OCI-LY7 (cell line): ENCODE measurements around the gene TTLL5. TPM values are rescaled to one million over a fixed set of nuclear protein-coding genes. Genes with fewer than 3 reads are reported as not detected.

ENCODE experiments used
- BruUV-seq: library from RNA; stranded (reverse); fragments of 400-500 nt; replicated peaks from 2 replicates; lab custom pipeline; 2021; lab: Mats Ljungman, UMichigan
- CTCF ChIA-PET: fragments of 300-600 bp; sonication (Branson Sonifier 250); formaldehyde crosslinking; loops from one replicate; lab custom pipeline; 2022; ENCODE audit warnings: antibody characterized with exemption; ENCODE audit not compliant: unreplicated experiment; lab: Charles Lee
- POLR2A ChIA-PET: fragments of 300-600 bp; sonication (Branson Sonifier 250); formaldehyde crosslinking; loops from one replicate; lab custom pipeline; 2022; ENCODE audit warnings: antibody characterized with exemption; lab: Charles Lee
- DNase-seq: peaks from one replicate; pipeline ENCODE4 v3.0.0-alpha.2; 2015; ENCODE audit warnings: low spot score
- H2AFZ ChIP-seq: fragments of 200-600 bp; sonication (generic), shearing (Covaris generic); 2 replicates; pipeline ENCODE4 v1.6.1; 2014; ENCODE audit warnings: mild to moderate bottlenecking, antibody characterized with exemption, low read length, moderate library complexity
- H3K27ac ChIP-seq: fragments of 200-600 bp; sonication (generic); 2 replicates; pipeline ENCODE4 v1.5.1; 2014; ENCODE audit warnings: mixed run types, low read depth, mild to moderate bottlenecking, moderate library complexity, low read length, inconsistent platforms; ENCODE audit not compliant: poor library complexity, severe bottlenecking
- H3K36me3 ChIP-seq: fragments of 200-600 bp; sonication (generic); 2 replicates; pipeline ENCODE4 v1.6.1; 2014; ENCODE audit warnings: mild to moderate bottlenecking, antibody characterized with exemption, low read length, moderate library complexity, mixed read lengths; ENCODE audit not compliant: insufficient read depth
- H3K4me1 ChIP-seq: fragments of 200-600 bp; sonication (generic); 2 replicates; pipeline ENCODE4 v1.5.1; 2014; ENCODE audit warnings: mild to moderate bottlenecking, low read length; ENCODE audit not compliant: insufficient read depth, poor library complexity, severe bottlenecking
- H3K4me2 ChIP-seq: fragments of 200-600 bp; sonication (generic); 2 replicates; pipeline ENCODE4 v1.6.1; 2014; ENCODE audit warnings: mild to moderate bottlenecking, low read length
- H3K4me3 ChIP-seq: fragments of 200-600 bp; sonication (generic); 2 replicates; pipeline ENCODE4 v1.5.1; 2014; ENCODE audit warnings: mild to moderate bottlenecking, low read depth, low read length; ENCODE audit not compliant: poor library complexity, severe bottlenecking
- H3K79me2 ChIP-seq: fragments of 200-600 bp; sonication (generic); 2 replicates; pipeline ENCODE4 v1.6.1; 2016; ENCODE audit warnings: low read depth, mild to moderate bottlenecking, low read length, moderate library complexity, mixed read lengths; ENCODE audit not compliant: insufficient read depth
- H3K9me2 ChIP-seq: fragments of 200-600 bp; sonication (generic); 2 replicates; pipeline ENCODE4 v1.6.1; 2016; ENCODE audit warnings: mild to moderate bottlenecking, low read length, mixed read lengths; ENCODE audit not compliant: insufficient read depth
- H3K9me3 ChIP-seq: fragments of 200-600 bp; sonication (generic); 2 replicates; pipeline ENCODE4 v1.6.1; 2014; ENCODE audit warnings: mild to moderate bottlenecking, mixed run types, low read length, mixed read lengths
- H4K20me1 ChIP-seq: fragments of 200-600 bp; sonication (generic); 2 replicates; pipeline ENCODE4 v1.6.1; 2014; ENCODE audit warnings: mild to moderate bottlenecking, antibody characterized with exemption, low read length, moderate library complexity, mixed read lengths; ENCODE audit not compliant: insufficient read depth
- EZH2phosphoT487 ChIP-seq: fragments of 200-600 bp; sonication (generic); IDR thresholded peaks from 2 replicates; pipeline ENCODE4 v1.6.1; 2018; ENCODE audit warnings: low read depth, borderline replicate concordance, mild to moderate bottlenecking, mixed run types, antibody characterized with exemption, low read length, moderate library complexity, mixed read lengths
- intact Hi-C: fragments of 100-400 bp; cut with micrococcal nuclease; formaldehyde crosslinking; loops from one replicate; pipeline ENCODE4 v1.10.0; 2022; ENCODE audit not compliant: unreplicated experiment
- total RNA-seq, 2 experiments: library from RNA; depleted of rRNA in 1 of 2; stranded (reverse); fragments of >200 nt in 1 of 2; shearing (Covaris generic) in 1 of 2; gene quantifications; 2 replicates each; pipeline ENCODE4 v1.2.3, GENCODE V29; 2014 to 2022
- TF ChIP-seq, protein P1 (sequence below): fragments of 200-600 bp; sonication (generic); conservative IDR thresholded peaks from 2 replicates; pipeline ENCODE4 v1.5.1; 2014; ENCODE audit warnings: mild to moderate bottlenecking, antibody characterized with exemption, low read length, moderate library complexity, mixed read lengths

TTLL5 gene
- total RNA-seq, 2 experiments from 2014 or later = 34.3 to 55.6 TPM

DNA sequence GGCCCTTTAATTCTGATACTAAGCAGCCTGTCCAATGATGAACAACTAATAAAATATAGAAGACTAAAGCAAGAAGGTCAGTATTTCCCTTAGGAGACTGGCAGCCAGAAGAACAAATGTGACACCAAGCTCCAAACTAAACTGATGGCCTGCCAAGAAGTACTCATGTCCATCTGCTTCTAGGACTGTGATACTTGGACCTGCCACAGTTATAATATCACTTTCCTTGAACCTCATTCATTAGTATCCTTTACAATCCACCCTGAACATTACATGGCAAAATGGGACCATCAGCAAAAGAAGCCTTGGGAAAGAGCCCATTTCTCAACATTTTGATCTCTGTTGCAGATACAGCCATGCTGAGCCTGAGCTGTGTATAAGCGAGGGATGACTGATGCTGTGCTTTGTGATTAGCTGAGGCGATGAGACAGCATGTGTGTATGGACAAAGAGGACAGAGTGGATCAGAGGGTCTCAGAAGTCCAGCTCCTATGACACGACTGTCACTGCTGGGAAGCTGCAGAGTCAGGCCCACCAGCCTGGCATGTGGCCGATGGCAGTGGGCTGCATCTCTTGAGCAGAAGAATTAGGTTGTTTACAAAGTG, 246.8 kb downstream of the TTLL5 start:
- DNase-seq = no peak
- POLR2A ChIA-PET = interaction anchor here (0.9 to 1.5 kb wide), 2 partner anchors 68 to 71 kb away, joined by 3 to 4 read pairs; no protein-coding TSS in a partner anchor
- Histone ChIP-seq H3K27ac (no peak overlapping the region), H3K79me2 (no peaks in the 10 kb centered on the region), H3K4me3 (no peak overlapping the region), H3K4me2 (no peak overlapping the region), H3K9me2 (no peaks in the 10 kb centered on the region), H3K9me3 (no peaks in the 10 kb centered on the region), H2AFZ (no peak overlapping the region), H3K4me1 (no peaks in the 10 kb centered on the region), H4K20me1 (no peaks in the 10 kb centered on the region), H3K36me3 (no peaks in the 10 kb centered on the region; the same call in 1 of the 2 replicates)
- TF ChIP-seq, protein P1, sequence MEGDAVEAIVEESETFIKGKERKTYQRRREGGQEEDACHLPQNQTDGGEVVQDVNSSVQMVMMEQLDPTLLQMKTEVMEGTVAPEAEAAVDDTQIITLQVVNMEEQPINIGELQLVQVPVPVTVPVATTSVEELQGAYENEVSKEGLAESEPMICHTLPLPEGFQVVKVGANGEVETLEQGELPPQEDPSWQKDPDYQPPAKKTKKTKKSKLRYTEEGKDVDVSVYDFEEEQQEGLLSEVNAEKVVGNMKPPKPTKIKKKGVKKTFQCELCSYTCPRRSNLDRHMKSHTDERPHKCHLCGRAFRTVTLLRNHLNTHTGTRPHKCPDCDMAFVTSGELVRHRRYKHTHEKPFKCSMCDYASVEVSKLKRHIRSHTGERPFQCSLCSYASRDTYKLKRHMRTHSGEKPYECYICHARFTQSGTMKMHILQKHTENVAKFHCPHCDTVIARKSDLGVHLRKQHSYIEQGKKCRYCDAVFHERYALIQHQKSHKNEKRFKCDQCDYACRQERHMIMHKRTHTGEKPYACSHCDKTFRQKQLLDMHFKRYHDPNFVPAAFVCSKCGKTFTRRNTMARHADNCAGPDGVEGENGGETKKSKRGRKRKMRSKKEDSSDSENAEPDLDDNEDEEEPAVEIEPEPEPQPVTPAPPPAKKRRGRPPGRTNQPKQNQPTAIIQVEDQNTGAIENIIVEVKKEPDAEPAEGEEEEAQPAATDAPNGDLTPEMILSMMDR = no peak
- no peak for TF ChIP-seq EZH2phosphoT487
- CTCF ChIA-PET = interaction anchor here (1.4 to 2.8 kb wide), 2 partner anchors 71 to 73 kb away, joined by 3 to 12 read pairs; no protein-coding TSS in a partner anchor
- intact Hi-C loops = loop anchor here (10.0 kb wide), 1 partner anchor 203 kb away; no protein-coding TSS in a partner anchor
- no TSS peak for BruUV-seq

DNA sequence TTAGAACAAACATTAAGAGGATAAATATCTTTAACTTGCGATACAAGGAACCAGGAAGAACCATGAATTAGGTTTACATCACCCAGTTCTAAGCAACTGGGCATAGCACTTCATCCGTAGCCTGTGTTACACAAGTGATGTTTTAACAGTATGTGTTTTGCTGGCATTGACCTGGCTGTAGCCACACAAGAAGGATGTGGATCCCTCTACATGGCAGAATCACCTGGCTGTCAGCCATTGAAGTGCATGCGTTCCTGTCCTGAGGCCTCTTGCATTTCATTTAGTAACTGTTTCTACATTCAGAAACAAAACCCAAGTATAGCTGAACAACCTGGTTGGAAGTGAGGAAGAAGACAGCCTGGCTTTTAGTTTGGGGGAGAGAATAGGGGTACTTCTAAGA, 248.6 kb downstream of the TTLL5 start:
- H3K36me3 ChIP-seq = no peaks in the 10 kb centered on the region; the same call in 1 of the 2 replicates
- H3K4me3 ChIP-seq = no peak overlapping the region
- H2AFZ ChIP-seq = no peak overlapping the region
- no peaks in the 10 kb centered on the region for H4K20me1 ChIP-seq
- DNase-seq = no peak
- no TSS peak for BruUV-seq
- no peaks in the 10 kb centered on the region for H3K79me2 ChIP-seq
- ChIA-PET CTCF (no interaction called here), POLR2A (interaction anchor here (1.6 kb wide), 1 partner anchor 73 kb away, joined by 3 read pairs; no protein-coding TSS in a partner anchor)
- no peak overlapping the region for H3K27ac ChIP-seq
- intact Hi-C loops = loop anchor here (10.0 kb wide), 1 partner anchor 205 kb away; no protein-coding TSS in a partner anchor
- H3K9me3 ChIP-seq = no peaks in the 10 kb centered on the region
- TF ChIP-seq, protein P1 = no peak
- TF ChIP-seq EZH2phosphoT487 = no peak
- H3K4me1 ChIP-seq = no peaks in the 10 kb centered on the region
- H3K9me2 ChIP-seq = no peaks in the 10 kb centered on the region
- no peak overlapping the region for H3K4me2 ChIP-seq

DNA sequence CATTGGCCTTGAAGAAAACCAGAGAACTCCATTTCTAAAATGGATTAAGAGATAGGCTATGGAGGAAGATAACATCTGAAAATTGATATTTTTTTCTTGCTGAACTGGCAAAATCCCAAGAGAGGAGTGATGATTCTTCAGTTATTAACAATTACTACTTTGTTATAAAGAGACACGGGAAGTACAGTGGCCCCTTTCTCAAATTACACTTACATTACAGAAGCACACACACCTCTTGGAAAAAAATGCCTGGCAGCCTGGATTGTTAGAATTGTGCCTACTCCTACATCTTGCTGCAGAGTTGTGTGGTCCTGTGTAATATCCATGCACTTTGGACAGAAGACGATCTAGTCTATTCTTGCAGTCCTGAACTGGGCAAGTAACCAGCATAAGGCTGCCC, 249.0 kb downstream of the TTLL5 start:
- TF ChIP-seq, protein P1 = no peak
- TF ChIP-seq EZH2phosphoT487 = no peak
- BruUV-seq = no TSS peak
- POLR2A ChIA-PET = interaction anchor here (1.6 kb wide), 1 partner anchor 73 kb away, joined by 3 read pairs; no protein-coding TSS in a partner anchor

More for the DNA sequence above, 249.0 kb downstream of the TTLL5 start:
- DNase-seq = no peak
- CTCF ChIA-PET = no interaction called here
- Histone ChIP-seq H3K27ac (no peak overlapping the region), H3K9me2 (no peaks in the 10 kb centered on the region), H3K79me2 (no peaks in the 10 kb centered on the region), H3K9me3 (no peaks in the 10 kb centered on the region), H3K4me1 (no peaks in the 10 kb centered on the region), H4K20me1 (no peaks in the 10 kb centered on the region), H3K4me2 (no peak overlapping the region), H3K4me3 (no peak overlapping the region), H3K36me3 (no peaks in the 10 kb centered on the region; the same call in 1 of the 2 replicates), H2AFZ (no peak overlapping the region)
- intact Hi-C loops = no loop called here
